HG02588 (cell line): ENCODE results near the gene DNM1.
"Not testable (repeated sequence)": the region's sequence is repeated elsewhere in the genome, so short reads cannot be mapped to it uniquely, and the experiment has no call there.

Experiments
- ATAC-seq: cut with Tn5 transposase; IDR thresholded peaks from one replicate; pipeline ENCODE4 v1.9.1; 2021; ENCODE audit warnings: mild to moderate bottlenecking, moderate library complexity; ENCODE audit not compliant: unreplicated experiment

DNM1 gene

DNA sequence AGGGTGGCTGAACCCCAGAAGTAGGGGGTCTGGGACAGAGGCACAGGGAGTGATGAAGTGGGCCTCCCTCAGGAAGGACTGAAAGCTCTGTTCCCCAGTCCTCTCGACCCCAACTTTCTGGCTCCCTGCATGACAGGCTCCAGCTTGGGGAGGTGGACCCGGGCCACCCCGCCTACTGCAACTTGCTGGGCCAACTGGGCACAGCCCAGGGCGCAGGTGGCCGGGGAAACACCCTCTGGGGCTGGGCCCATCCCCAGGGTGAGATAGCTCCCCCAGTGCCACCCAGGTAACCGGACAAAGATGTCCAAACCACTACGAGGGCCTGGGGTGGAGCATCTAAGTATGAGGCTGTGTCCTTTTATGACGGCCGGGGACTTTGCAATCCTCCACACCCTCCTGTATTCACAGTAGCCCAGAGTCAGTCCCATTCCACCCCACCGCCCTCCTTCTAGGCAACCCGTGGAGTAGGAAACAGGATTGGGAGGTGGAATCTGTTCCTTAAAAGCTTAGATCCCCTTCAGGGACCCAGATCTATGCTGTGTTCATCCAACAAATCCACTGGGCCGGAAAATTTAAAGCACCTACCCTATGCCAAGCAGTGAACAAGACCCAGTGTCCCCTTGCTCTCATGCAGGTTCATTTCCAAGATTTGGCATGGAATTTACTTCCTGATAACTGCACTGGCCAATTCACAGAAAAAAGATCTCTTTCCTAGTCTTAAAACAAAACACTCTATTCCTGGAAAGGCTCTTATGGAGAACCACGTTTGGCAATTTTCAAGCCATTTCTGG lies 19.9 kb downstream of the DNM1 start:
- ATAC-seq = no peak

DNA sequence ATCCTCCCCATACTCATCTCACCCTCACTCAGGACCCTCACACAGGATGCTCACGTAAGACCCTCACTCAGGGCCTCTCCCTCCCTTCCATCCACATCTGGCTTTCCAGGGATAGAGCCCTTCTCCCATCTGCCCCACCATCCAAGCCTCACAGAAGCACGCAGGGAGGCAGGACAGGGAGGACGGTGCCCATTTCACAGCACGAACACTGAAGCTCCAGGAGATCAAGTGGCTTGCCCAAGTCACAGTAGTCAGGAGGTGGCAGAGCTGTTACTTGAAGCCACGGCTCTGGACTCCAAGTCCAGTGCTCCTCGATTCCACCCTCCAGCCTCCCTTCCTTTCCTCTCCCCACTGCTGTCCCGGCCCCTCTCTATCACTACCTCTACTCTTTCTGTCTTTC lies 21.7 kb downstream of the DNM1 start:
- ATAC-seq = no peak

DNA sequence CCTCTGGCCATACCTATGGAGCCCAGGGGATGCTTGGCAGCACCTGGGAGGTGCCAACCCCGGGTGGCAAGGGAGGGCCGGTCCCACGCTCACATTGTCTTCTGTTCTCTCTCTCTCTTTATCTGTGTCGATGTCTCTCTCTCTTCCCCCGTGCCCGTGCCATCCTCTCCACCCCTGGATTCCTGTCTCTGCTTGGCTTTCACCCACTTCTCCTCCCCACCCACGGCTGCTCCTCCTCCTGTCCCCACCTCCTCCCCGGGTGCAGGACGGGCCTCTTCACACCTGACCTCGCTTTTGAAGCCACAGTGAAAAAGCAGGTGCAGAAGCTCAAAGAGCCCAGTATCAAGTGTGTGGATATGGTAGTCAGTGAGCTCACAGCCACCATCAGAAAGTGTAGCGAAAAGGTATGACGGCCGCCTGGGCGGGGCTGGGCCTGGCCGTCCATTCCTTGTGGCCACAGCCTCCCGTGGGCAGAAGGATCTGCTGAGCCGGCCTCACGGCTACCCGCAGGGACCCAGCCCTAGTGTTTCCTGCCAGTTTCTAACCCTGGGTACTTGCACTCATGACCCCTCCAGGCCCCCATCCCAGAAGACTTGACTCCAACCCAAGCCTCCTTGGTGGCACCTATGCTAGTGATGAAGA lies 22.7 kb downstream of the DNM1 start:
- ATAC-seq = no peak

DNA sequence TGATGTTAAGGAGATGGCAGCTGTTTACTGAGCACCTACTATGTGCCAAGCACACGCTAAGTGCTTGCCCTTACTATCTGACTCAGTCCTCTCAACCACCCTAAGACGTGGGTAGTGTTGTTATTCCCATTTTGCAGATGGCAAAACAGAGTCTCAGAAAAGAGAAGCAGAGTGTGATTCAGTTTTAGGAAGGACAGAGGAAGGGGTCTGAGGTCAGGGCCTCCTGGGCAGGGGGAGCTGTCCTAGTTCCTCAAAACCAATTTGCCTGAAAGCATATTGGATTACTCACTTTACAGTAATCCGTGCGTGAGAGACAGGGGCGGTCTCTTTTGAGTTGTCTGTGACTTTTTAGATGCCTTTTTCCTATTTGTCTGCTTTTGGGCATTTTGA lies 23.2 kb downstream of the DNM1 start:
- ATAC-seq = no peak

DNA sequence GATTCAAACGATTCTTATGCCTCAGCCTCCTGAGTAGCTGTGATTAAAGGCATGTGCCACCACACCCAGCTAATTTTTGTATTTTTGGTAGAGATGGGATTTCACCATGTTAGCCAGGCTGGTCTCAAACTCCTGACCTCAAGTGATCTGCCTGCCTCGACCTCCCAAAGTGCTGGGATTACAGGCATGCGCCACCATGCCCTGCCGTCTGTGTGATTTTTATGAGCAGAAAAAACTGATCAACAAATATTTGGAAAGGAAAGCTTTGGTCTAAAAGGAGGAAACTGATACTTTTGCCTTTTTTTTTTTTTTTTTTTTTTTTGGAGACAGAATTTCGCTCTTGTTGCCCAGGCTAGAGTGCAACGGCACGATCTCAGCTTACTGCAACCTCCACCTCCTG lies 27.7 kb downstream of the DNM1 start:
- ATAC-seq = not testable (repeated sequence)

DNA sequence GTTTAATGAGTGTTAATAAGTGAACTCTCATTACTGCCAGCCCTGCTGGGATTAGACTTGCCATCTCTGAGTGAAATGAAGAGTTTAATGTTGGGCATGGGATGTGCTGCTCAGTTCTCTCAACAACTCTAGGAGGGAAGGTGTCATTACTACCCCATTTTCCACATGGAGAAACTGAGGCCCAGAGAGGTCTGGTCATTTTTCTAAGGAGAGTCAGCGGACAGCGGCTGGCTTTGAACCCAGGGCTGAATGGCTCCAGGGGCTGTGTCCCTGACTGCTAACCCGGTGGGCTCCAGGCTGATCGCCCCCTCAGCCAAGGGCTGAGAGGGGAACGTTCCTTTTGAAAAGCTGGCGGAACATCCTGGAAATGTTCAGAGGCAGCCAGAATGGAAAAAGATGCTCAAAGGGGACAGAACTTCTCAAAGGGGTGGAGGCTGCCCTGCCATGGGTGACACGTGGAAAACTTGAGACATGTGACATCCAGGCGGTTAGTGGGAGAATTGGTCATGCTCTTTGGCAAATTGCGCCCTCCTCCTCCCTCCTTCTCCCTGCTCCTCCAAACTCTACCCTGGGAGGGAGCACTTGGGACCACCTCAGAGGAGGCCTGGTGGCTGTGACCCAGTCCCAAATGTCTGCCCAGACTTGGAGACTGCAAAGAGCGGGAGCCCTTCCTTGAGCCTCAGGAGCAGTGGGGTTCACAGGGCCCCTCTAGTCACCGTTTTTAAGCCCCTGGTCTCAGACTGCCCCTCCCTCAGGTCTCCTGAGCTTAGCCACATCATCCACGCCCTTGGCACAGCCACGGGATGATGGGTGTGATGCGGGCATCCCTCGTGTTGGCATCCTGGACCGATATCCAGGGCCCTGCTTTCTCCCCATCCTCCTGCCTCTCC lies 28.7 kb downstream of the DNM1 start:
- ATAC-seq = no peak

DNA sequence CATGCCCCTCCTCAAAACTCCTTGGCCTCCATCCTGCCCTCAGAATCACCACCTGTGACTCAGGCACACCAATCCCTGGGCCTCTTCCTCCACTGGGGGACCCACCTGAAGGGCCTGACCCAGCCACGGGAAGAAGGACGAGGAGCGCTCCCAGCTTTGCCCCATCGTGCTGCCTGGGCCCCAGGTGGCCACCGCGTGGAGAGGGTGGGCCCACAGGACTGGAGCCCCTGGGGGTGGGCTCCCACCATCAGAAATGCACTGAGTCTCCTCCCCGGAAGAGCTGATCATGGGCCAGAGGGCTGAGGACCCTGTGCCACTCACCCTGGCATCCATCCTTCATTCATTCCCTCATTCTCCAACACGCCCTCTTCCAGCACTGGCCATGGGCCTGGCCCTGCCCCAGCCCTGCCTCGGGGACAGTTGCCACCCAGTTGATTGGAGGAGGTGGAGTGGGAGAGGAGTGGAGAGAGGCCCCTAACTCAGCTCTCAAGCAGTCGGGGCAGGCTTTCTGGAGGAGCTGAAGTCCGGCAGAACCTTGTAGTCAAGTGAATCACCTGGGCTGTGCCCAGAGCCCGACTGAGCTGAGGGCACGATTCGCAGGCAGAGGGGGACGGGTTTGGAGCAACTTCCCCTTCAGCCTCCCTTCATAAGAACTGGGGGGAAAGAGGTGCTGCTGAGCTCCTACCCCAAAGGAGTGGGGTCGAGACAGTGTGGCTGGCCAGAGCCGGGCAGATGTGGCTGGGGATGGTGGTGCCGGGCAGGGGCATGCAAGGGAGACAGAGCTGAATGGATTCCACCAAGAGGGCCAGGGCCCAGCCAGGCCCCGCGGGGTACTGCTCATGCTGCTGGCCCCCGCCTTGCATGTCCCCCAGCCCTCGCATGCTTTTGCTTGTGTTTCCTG lies 29.6 kb downstream of the DNM1 start:
- ATAC-seq = no peak

DNA sequence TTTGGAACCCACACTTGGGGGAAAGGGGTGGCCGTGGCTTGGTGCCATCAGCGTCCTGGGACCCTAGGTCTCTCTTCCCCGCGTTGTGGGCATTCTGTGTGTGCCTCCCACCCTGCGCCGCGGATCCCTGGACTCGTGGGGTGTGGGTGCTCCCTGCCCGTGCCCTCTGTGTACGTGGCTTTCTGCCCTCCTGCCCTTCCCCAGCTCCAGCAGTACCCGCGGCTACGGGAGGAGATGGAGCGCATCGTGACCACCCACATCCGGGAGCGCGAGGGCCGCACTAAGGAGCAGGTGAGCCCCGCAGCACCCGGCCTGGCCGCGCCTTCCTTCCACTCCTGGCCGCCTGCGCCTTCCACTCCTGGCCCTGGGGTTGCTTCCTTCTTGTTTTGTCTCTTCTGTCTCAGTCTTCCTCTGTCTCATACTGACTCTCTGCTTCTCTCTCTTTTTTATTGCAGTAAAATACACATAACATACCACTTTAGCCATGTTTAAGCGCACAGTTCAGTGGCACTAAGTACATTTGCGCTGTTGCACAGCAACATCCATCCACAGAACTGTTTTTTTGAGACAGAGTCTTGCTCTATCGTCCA lies 30.7 kb downstream of the DNM1 start:
- ATAC-seq = no peak

DNA sequence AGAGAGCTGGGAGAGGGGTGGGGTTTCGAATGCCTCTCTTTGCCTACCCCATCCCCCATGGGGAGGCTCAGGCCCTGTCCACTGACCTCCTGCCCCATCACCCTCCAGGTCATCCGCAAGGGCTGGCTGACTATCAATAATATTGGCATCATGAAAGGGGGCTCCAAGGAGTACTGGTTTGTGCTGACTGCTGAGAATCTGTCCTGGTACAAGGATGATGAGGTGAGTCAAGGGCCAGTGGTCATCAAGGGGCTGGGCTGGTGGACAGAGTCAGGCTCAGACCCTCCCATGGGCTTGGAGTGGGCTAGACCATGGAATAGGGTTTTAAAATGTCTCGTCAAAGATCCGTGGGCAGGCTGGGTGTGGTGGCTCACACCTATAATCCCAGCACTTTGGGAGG lies 38.9 kb downstream of the DNM1 start:
- ATAC-seq = no peak

DNA sequence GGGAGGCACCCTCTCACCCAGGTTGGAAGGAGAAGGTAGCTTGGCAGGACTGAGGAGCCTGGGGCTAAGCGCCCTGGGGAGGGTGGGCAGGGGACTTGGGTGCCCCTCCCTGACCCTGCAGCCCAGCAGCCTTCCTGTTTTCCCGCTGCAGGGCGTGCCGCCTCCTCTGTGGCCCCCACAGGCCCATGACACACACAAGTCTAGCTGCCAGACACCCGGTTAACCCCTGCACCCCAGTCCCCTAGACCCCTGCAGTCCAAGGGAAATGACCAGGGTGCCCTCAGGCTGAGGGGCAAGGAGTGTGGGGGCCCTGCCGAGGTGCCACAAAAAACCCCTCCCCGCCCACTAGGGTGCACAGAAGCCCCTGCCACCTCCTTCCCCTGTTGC lies 39.6 kb downstream of the DNM1 start:
- no peak for ATAC-seq

DNA sequence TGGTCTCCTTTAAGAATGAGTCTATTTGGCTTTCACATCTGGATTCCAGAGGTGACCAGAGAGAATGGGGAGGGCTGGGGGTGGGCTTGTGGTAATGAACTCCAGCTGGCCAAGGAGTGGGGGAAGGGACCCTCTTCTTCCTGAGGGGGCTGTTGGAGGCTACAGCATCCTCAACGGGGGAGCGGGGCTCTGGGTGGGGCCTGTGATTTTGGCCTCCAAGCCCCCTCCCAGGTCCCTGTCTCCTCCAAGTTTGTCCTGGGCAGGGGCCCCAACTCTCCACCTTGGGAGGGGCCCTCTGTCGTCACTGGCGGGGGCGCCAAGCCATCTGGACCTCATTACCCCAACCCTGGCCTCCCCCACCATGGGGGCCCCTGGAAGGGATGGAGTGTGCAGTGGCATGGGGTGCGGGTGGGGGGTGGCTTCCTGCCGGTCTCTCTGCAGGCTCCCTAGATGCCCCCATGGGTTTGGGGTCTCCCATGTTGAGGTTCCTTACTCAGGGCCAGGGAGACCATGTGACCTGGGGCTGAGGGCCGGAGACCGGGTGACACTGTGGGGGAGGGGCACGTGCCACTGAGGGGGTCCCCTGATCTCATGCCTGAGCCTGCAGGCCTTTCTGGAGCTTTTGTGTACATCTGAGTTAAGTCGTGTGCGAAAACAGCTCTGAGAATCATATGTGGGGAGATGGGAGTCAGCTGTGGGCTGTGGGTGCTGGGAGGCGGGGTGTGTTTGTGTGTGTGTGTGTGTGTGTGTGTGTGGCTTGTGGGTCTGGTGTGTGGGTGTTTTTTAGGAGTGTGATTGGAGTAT lies 40.2 kb downstream of the DNM1 start:
- ATAC-seq = no peak

DNA sequence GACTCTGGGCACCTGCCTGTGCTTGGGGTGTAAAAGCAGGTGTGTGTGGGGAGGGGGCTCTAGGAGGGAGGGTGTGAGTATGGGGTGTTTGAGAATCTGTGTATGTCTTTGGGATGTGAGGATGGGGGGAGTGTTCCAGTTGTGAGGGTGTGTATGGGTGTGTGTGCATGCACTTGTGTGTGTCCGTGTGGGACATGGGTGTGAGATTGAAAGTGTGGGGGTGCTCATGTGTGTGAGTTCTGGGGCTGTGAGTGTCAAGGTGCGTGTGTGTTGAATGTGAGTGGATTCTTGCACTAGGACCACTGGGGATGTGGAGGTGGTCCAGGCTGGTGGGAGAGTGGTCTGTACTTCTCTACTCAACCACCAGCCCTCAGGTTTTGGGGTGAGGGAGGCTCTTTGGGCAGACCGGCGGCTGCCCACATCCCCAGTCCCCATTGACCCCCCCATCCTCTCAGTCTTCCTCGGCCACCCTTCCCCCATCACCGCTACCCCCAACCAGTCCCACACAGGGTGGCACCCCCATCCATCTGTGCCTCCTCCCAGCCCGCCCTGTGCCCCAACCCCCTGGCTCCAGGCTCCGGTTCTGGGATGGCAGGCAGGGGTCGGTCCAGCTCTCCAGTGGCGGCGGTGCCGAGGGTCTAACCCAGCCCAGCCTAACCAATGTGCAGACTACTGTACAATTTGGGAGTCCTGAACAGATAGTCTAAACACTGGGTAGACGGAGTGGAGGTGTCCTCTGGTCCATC lies 41.1 kb downstream of the DNM1 start:
- no peak for ATAC-seq

DNA sequence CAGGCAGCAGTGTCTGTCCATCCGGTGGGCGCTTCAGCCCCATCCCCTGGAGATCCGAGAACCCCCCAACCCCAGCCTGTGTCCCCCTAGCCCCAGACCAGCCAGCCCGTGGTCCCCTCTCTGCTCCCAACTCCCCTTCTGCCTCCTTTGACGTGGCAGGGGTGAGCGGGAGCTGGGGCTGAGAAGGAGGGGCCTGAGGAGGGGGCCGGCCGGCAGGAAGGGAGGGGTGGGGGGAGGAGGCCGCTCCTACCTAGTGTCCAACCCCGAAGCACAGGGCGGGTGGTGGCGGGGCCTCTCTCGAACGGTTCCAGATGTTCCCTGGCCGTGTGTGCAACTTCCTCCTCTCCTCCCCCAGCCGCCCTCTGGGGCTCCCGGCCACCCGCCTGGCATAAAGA lies 41.7 kb downstream of the DNM1 start:
- ATAC-seq = no peak

DNA sequence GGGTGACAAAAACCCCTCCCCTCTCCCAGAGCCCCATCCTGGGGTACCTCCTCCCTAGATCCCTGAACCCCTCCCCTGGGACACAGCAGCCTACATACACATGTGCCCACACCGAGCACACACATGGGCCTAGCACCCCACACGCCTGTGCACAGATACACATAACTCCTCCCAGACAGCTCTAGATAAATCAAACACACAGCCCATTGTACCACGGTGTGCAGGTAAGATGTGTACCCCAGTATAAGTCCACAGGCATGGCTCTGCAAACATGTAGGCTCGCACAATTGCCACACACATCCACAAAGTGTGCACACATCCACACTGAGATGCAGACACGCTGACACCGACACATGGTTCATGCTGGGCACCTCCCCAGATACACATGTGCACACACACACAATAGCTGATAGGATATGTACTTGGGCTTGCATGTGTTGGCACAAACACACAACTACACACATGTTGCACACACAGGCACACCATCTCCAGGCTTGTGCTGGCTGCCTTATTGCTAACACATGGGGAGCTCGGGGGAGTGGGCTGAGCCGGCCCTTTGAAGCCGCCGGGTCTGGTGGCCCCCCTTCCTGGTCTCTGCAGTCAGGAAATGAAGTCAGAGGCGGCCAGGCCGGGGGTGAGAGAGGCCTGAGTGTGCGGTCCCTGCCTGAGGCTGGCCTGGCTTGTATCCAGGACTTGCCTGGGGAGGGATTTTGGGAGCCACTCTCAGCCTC lies 42.4 kb downstream of the DNM1 start:
- no peak for ATAC-seq

DNA sequence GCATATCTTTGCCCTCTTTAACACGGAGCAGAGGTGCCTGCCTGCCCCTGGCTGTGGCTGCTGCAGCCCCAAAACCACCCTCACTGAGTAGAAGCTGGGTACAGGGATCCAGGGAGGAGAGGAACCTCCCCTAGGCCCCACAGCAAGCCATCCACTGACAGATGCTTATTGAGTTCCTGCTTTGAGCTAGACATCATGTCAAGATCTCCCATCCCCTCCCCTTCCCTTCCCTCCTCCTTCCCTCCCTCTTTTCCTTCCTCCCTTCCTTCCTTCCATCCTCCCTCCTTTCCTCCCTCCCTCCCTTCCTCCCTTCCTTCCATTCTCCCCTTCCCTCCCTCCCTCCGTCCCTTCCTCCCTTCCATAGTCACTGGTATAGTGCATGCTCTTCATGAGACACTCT lies 43.3 kb downstream of the DNM1 start:
- ATAC-seq = no peak

DNA sequence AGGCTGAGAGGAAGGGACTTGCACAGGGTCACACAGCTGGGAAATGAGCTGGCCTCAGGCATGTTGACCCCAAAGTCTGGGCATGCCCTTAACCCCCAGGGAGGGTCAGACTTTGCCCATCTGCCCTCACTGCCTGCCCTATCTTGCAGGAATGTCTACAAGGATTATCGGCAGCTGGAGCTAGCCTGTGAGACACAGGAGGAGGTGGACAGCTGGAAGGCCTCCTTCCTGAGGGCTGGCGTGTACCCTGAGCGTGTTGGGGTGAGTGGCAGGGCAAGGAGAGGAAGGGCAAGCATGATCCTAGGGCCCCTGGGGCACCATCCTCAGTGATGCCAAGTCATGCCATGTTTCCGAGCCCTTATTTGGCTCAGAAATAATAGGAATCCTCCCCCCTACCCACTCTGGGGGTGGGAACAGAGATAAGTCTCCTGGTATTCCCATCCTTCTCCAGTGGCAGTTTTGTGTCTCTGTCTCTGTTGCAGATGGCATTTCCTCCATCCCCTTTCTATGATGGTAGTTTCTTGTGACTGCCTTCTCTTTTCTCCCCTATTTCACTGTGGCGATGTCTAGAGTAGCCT lies 44.1 kb downstream of the DNM1 start:
- no peak for ATAC-seq

DNA sequence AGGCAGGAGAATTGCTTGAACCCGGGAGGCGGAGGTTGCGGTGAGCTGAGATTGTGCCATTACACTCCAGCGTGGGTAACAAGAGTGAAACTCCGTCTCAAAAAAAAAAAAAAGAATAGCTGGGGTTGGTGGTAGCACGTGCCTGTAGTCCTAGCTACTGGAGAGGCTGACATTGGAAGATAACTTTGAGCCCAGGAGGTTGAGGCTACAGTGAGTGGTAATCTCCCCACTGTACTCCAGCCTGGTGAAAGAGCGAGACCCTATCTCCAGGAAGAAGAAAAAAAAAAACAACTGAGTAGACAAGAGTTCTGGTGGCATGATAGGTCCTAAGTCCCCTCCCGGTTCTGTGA lies 46.4 kb downstream of the DNM1 start:
- no peak for ATAC-seq
